GM23248 (cell line): ENCODE measurements around the gene SLC44A5. TPM values are rescaled to one million over a fixed set of nuclear protein-coding genes. Genes with fewer than 3 reads are reported as not detected.

Source experiments
- DNase-seq: peaks from one replicate; pipeline ENCODE4 v3.0.0-alpha.2; 2015
- H2AFZ ChIP-seq: fragments of 200-600 bp; sonication (generic); 2 replicates; pipeline ENCODE4 v1.6.1; 2016; ENCODE audit warnings: antibody characterized with exemption
- H3F3A ChIP-seq: fragments of 200-600 bp; sonication (generic); 2 replicates; pipeline ENCODE4 v1.6.1; 2016; ENCODE audit warnings: mild to moderate bottlenecking, antibody characterized with exemption, mixed run types; ENCODE audit not compliant: insufficient read depth
- H3K27ac ChIP-seq: fragments of 200-600 bp; sonication (generic); 2 replicates; pipeline ENCODE4 v1.5.1; 2016; ENCODE audit warnings: mild to moderate bottlenecking
- H3K27me3 ChIP-seq: fragments of 200-600 bp; sonication (generic); replicated peaks from 2 replicates; pipeline ENCODE4 v1.6.1; 2016; ENCODE audit warnings: mild to moderate bottlenecking; ENCODE audit not compliant: insufficient read depth
- H3K36me3 ChIP-seq: fragments of 200-600 bp; sonication (generic); 2 replicates; pipeline ENCODE4 v1.6.1; 2016; ENCODE audit warnings: low read depth, mild to moderate bottlenecking
- H3K4me1 ChIP-seq: fragments of 200-600 bp; sonication (generic); 2 replicates; pipeline ENCODE4 v1.6.1; 2016; ENCODE audit warnings: mild to moderate bottlenecking; ENCODE audit not compliant: insufficient read depth
- H3K4me2 ChIP-seq: fragments of 200-600 bp; sonication (generic); one replicate; pipeline ENCODE4 v1.6.1; 2016; ENCODE audit warnings: mild to moderate bottlenecking; ENCODE audit not compliant: unreplicated experiment
- H3K4me3 ChIP-seq: fragments of 200-600 bp; sonication (generic); 2 replicates; pipeline ENCODE4 v1.5.1; 2016; ENCODE audit warnings: mild to moderate bottlenecking
- H3K79me2 ChIP-seq: fragments of 200-600 bp; sonication (generic); 2 replicates; pipeline ENCODE4 v1.6.1; 2016; ENCODE audit warnings: mild to moderate bottlenecking; ENCODE audit not compliant: insufficient read depth
- H3K9ac ChIP-seq: fragments of 200-600 bp; sonication (generic); 2 replicates; pipeline ENCODE4 v1.6.1; 2016; ENCODE audit warnings: mild to moderate bottlenecking
- H3K9me2 ChIP-seq: fragments of 200-600 bp; sonication (generic); 2 replicates; pipeline ENCODE4 v1.6.1; 2016; ENCODE audit warnings: mixed run types, mild to moderate bottlenecking, moderate library complexity; ENCODE audit not compliant: insufficient read depth
- H3K9me3 ChIP-seq: fragments of 200-600 bp; sonication (generic); one replicate; pipeline ENCODE4 v1.6.1; 2017; ENCODE audit warnings: low read depth
- H4K20me1 ChIP-seq: fragments of 200-600 bp; sonication (generic); 2 replicates; pipeline ENCODE4 v1.6.0; 2016; ENCODE audit not compliant: insufficient read depth
- EZH2 ChIP-seq: fragments of 200-600 bp; sonication (generic); IDR thresholded peaks from 2 replicates; pipeline ENCODE4 v1.6.1; 2018; ENCODE audit warnings: antibody characterized with exemption, mild to moderate bottlenecking; ENCODE audit not compliant: insufficient read depth, poor library complexity, severe bottlenecking
- EZH2phosphoT487 ChIP-seq: fragments of 200-600 bp; sonication (generic); IDR thresholded peaks from 2 replicates; pipeline ENCODE4 v1.6.1; 2018; ENCODE audit warnings: antibody characterized with exemption, moderate library complexity, mild to moderate bottlenecking, low read depth; ENCODE audit not compliant: insufficient read depth
- WGBS, 2 experiments: methylation state at CpG; one replicate each; pipeline ENCODE4 v1.1.6; 2015 to 2017; ENCODE audit warnings: low lambda C conversion rate in 2 of 2, low coverage in 1 of 2; ENCODE audit errors: missing lambda C conversion rate in 2 of 2; 5-methylcytosine and 5-hydroxymethylcytosine counted together
- in situ Hi-C: fragments of 300-500 bp; cut with MboI; formaldehyde crosslinking; loops from 2 replicates; pipeline ENCODE4 v1.15.0; 2020
- polyA plus RNA-seq: library from polyadenylated mRNA; unstranded; fragments of >200 nt; fragmentation: Nextera tagmentation; extraction: Ambion mirVana; gene quantifications from 2 replicates; pipeline ENCODE4 v1.2.1, GENCODE V29; 2016
- total RNA-seq: library from RNA; depleted of rRNA; stranded (reverse); fragments of >200 nt; shearing (Covaris generic); gene quantifications from 2 replicates; pipeline ENCODE4 v1.2.3, GENCODE V29; 2014

The SLC44A5 gene
- total and polyA plus RNA-seq, 2 experiments from 2014 or later, result not detected

GRCh38 chr1:75293270-75293669 lies 317.6 kb downstream of the SLC44A5 start:
- no peaks in the 10 kb centered on the region for H3K36me3 ChIP-seq
- H3K4me1 ChIP-seq, result no peaks in the 10 kb centered on the region
- no peaks in the 10 kb centered on the region for H4K20me1 ChIP-seq
- 21 to 28% methylated on average over 4 of the region's 4 CpGs for WGBS, 2 experiments
- TF ChIP-seq EZH2phosphoT487 (no peak), EZH2 (no peak)
- no peak overlapping the region for H3K9ac ChIP-seq
- H3K27ac ChIP-seq, result no peak overlapping the region
- no peak overlapping the region for H2AFZ ChIP-seq
- no peaks in the 10 kb centered on the region for H3K27me3 ChIP-seq
- no peak overlapping the region for H3K4me3 ChIP-seq
- no peak for DNase-seq
- no peak overlapping the region for H3K4me2 ChIP-seq
- H3K79me2 ChIP-seq, result no peaks in the 10 kb centered on the region
- H3K9me2 ChIP-seq, result no peaks in the 10 kb centered on the region
- in situ Hi-C loops, result no loop called here
- no peaks in the 10 kb centered on the region for H3F3A ChIP-seq
- H3K9me3 ChIP-seq, result no peaks in the 10 kb centered on the region

GRCh38 chr1:75292013-75292412 lies 318.9 kb downstream of the SLC44A5 start:
- no peak for DNase-seq
- no peaks in the 10 kb centered on the region for H3K27me3 ChIP-seq
- H3K9me2 ChIP-seq, result no peaks in the 10 kb centered on the region
- H4K20me1 ChIP-seq, result no peaks in the 10 kb centered on the region
- H3K4me1 ChIP-seq, result no peaks in the 10 kb centered on the region
- H3F3A ChIP-seq, result no peaks in the 10 kb centered on the region
- H3K36me3 ChIP-seq, result no peaks in the 10 kb centered on the region
- H3K4me3 ChIP-seq, result no peak overlapping the region
- no peaks in the 10 kb centered on the region for H3K79me2 ChIP-seq
- no peaks in the 10 kb centered on the region for H3K9me3 ChIP-seq
- H3K4me2 ChIP-seq, result no peak overlapping the region
- H3K9ac ChIP-seq, result no peak overlapping the region
- no peak for TF ChIP-seq EZH2phosphoT487
- no peak for TF ChIP-seq EZH2
- in situ Hi-C loops, result no loop called here
- no peak overlapping the region for H3K27ac ChIP-seq
- no peak overlapping the region for H2AFZ ChIP-seq
- WGBS, 2 experiments, result 15 to 16% methylated on average over 3 of the region's 3 CpGs

- in situ Hi-C loops, result no loop called here
- peak; percentile 1 for DNase-seq
- no peak overlapping the region for H3K27ac ChIP-seq
- H3K4me1 ChIP-seq, result no peaks in the 10 kb centered on the region
- no peak overlapping the region for H3K4me2 ChIP-seq
- 30% methylated on average over 1 of the region's 1 CpG for WGBS, 2 experiments
- no peaks in the 10 kb centered on the region for H3K79me2 ChIP-seq
- no peaks in the 10 kb centered on the region for H3K27me3 ChIP-seq
- TF ChIP-seq EZH2phosphoT487, result no peak
- no peak for TF ChIP-seq EZH2
- no peak overlapping the region for H3K9ac ChIP-seq
- H3K36me3 ChIP-seq, result no peaks in the 10 kb centered on the region
- no peaks in the 10 kb centered on the region for H4K20me1 ChIP-seq
- no peaks in the 10 kb centered on the region for H3K9me2 ChIP-seq
- H3F3A ChIP-seq, result no peaks in the 10 kb centered on the region
- H3K4me3 ChIP-seq, result no peak overlapping the region
- H3K9me3 ChIP-seq, result no peaks in the 10 kb centered on the region
- H2AFZ ChIP-seq, result no peak overlapping the region
These were observed 334.5 kb downstream of the SLC44A5 start for GRCh38 chr1:75276385-75276784.

GRCh38 chr1:75275631-75276030 lies 335.3 kb downstream of the SLC44A5 start:
- no peak overlapping the region for H2AFZ ChIP-seq
- TF ChIP-seq EZH2, result no peak
- TF ChIP-seq EZH2phosphoT487, result no peak
- DNase-seq, result no peak
- no peaks in the 10 kb centered on the region for H3F3A ChIP-seq
- no peak overlapping the region for H3K27ac ChIP-seq
- in situ Hi-C loops, result no loop called here
- no peaks in the 10 kb centered on the region for H3K27me3 ChIP-seq
- no peaks in the 10 kb centered on the region for H3K4me1 ChIP-seq
- H3K4me3 ChIP-seq, result no peak overlapping the region
- no peaks in the 10 kb centered on the region for H3K9me2 ChIP-seq
- H3K9me3 ChIP-seq, result no peaks in the 10 kb centered on the region
- no peak overlapping the region for H3K9ac ChIP-seq
- no peak overlapping the region for H3K4me2 ChIP-seq
- no peaks in the 10 kb centered on the region for H4K20me1 ChIP-seq
- no peaks in the 10 kb centered on the region for H3K79me2 ChIP-seq
- WGBS, 2 experiments, result 11 to 21% methylated on average over 1 of the region's 1 CpG
- H3K36me3 ChIP-seq, result no peaks in the 10 kb centered on the region

DNA sequence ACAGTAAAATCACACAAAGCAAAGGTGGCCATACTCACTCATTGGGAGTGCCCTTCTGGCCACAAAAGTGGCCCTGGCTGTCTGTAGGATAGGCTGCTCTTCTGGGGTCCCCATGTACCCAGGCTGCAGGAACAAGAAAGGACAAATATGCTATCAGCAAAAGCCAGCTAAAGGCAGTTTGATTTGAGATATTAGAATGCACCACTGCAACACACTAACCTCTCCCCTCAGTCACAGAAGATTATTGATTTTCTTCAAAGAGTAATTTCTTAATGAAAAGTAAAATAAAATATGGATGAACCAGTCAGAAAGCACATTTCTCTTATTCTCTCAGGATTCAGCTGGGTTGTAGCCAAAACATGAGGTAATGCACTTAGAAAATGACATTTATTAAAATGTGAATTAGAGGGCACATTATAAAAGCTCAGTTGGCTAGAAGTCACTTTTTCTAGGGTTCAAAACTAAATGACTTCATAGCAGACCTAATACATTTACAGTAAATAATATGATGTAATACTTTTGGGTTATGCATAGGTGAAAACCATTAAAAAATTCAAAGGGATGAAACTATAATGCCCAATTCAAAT lies 335.9 kb downstream of the SLC44A5 start:
- Histone ChIP-seq H2AFZ (no peak overlapping the region), H3K9ac (no peak overlapping the region), H3K9me3 (no peaks in the 10 kb centered on the region), H3K4me2 (no peak overlapping the region), H3K27me3 (no peaks in the 10 kb centered on the region), H3K4me3 (no peak overlapping the region), H3K4me1 (no peaks in the 10 kb centered on the region), H3K27ac (no peak overlapping the region), H4K20me1 (no peaks in the 10 kb centered on the region), H3F3A (no peaks in the 10 kb centered on the region), H3K9me2 (no peaks in the 10 kb centered on the region), H3K79me2 (no peaks in the 10 kb centered on the region), H3K36me3 (no peaks in the 10 kb centered on the region)
- in situ Hi-C loops, result loop anchor here (25.0 kb wide), 1 partner anchor 362 kb away; no protein-coding TSS in a partner anchor
- DNase-seq, result no peak
- no peak for TF ChIP-seq EZH2
- TF ChIP-seq EZH2phosphoT487, result no peak
